PC-3 (cell line): ENCODE data around the gene PHAX. TPM values are rescaled to one million over a fixed set of nuclear protein-coding genes. Genes with fewer than 3 reads are reported as not detected.

ENCODE experiments used
- total RNA-seq: library from RNA; depleted of rRNA; stranded (reverse); fragments of >200 nt; gene quantifications from 2 replicates; pipeline ENCODE4 v1.2.3, GENCODE V29; 2014; rRNA removed

The PHAX gene
- total RNA-seq, 1 experiment from 2014 or later: 40.3 TPM

Other genes with a start within 250 kb of the PHAX start
- gene GRAMD2B, start 177.5 kb upstream of the PHAX start, total RNA-seq: 33.6 and 38.8 TPM in 2 replicates
- gene ALDH7A1, start 5.7 kb upstream of the PHAX start, total RNA-seq: 45.8 and 45.9 TPM in 2 replicates
- 119 and 151 TPM in 2 replicates for gene LMNB1, start 176.2 kb downstream of the PHAX start, total RNA-seq